Measurements from ENCODE around the gene TBCCD1. TPM values are rescaled to one million over a fixed set of nuclear protein-coding genes. Genes with fewer than 3 reads are reported as not detected.

The TBCCD1 gene
- total RNA-seq, 4 donors from 2014 or later = 16.6 to 19.8 (median 17.6) TPM

GRCh38 chr3:186599785-186600166, 32.6 kb upstream of the TBCCD1 start:
- no peaks in the 10 kb centered on the region for H3K4me1 ChIP-seq
- 91% methylated on average over 2 of the region's 2 CpGs for WGBS
- TF ChIP-seq CTCF (IDR thresholded peaks at IDR 0.05) (no peak), EP300 (IDR thresholded peaks at IDR 0.05) (no peak), POLR2AphosphoS5 (IDR thresholded peaks at IDR 0.05) (no peak), POLR2A (IDR thresholded peaks at IDR 0.05) (no peak)
- H3K4me3 ChIP-seq = no peak overlapping the region
- no peak for DNase-seq (ENCODE audit: low spot score in 2 of 2)
- H3K9me3 ChIP-seq = no peaks in the 10 kb centered on the region
- no peaks in the 10 kb centered on the region for H3K27me3 ChIP-seq
- no peak overlapping the region for H3K27ac ChIP-seq
- no peaks in the 10 kb centered on the region for H3K36me3 ChIP-seq

GRCh38 chr3:186599142-186599784, 32.1 kb upstream of the TBCCD1 start:
- no peak overlapping the region for H3K27ac ChIP-seq
- WGBS = 81% methylated on average over 12 of the region's 12 CpGs
- no peaks in the 10 kb centered on the region for H3K36me3 ChIP-seq
- TF ChIP-seq POLR2AphosphoS5 (IDR thresholded peaks at IDR 0.05) = no peak
- no peaks in the 10 kb centered on the region for H3K9me3 ChIP-seq
- no peak for DNase-seq (ENCODE audit: low spot score in 2 of 2)
- H3K27me3 ChIP-seq = no peaks in the 10 kb centered on the region
- no peaks in the 10 kb centered on the region for H3K4me1 ChIP-seq
- H3K4me3 ChIP-seq = no peak overlapping the region

- 85% methylated on average over 4 of the region's 4 CpGs for WGBS
- Histone ChIP-seq H3K36me3 (no peaks in the 10 kb centered on the region), H3K4me3 (no peak overlapping the region)
These were observed 31.6 kb upstream of the TBCCD1 start for GRCh38 chr3:186598794-186599141.

GRCh38 chr3:186598108-186598784, 31.1 kb upstream of the TBCCD1 start:
- Histone ChIP-seq H3K27ac (no peak overlapping the region), H3K4me1 (no peaks in the 10 kb centered on the region), H3K36me3 (no peaks in the 10 kb centered on the region), H3K4me3 (no peak overlapping the region), H3K9me3 (no peaks in the 10 kb centered on the region), H3K27me3 (no peaks in the 10 kb centered on the region)
- 73% methylated on average over 11 of the region's 11 CpGs for WGBS
- no peak for TF ChIP-seq CTCF (IDR thresholded peaks at IDR 0.05)
- no peak for TF ChIP-seq EP300 (IDR thresholded peaks at IDR 0.05)
- no peak for TF ChIP-seq POLR2AphosphoS5 (IDR thresholded peaks at IDR 0.05)
- TF ChIP-seq POLR2A (IDR thresholded peaks at IDR 0.05) = no peak
- no peak for DNase-seq (ENCODE audit: low spot score in 2 of 2)

More at GRCh38 chr3:186598794-186599141, 31.6 kb upstream of the TBCCD1 start:
- Histone ChIP-seq H3K27ac (no peak overlapping the region), H3K4me1 (no peaks in the 10 kb centered on the region), H3K9me3 (no peaks in the 10 kb centered on the region), H3K27me3 (no peaks in the 10 kb centered on the region)
- no peak for DNase-seq (ENCODE audit: low spot score in 2 of 2)
- TF ChIP-seq POLR2A (IDR thresholded peaks at IDR 0.05) (no peak), POLR2AphosphoS5 (IDR thresholded peaks at IDR 0.05) (no peak), EP300 (IDR thresholded peaks at IDR 0.05) (no peak), CTCF (IDR thresholded peaks at IDR 0.05) (no peak)

- Histone ChIP-seq H3K4me1 (no peaks in the 10 kb centered on the region), H3K27ac (no peak overlapping the region), H3K27me3 (no peaks in the 10 kb centered on the region), H3K9me3 (no peaks in the 10 kb centered on the region), H3K36me3 (no peaks in the 10 kb centered on the region), H3K4me3 (no peak overlapping the region)
- TF ChIP-seq POLR2A (IDR thresholded peaks at IDR 0.05) (no peak), POLR2AphosphoS5 (IDR thresholded peaks at IDR 0.05) (no peak), CTCF (IDR thresholded peaks at IDR 0.05) (no peak), EP300 (IDR thresholded peaks at IDR 0.05) (no peak)
- 50% methylated on average over 17 of the region's 17 CpGs for WGBS
- DNase-seq (ENCODE audit: low spot score in 2 of 2) = no peak
These were observed 29.6 kb upstream of the TBCCD1 start for GRCh38 chr3:186596568-186597287.
